Activated naive CD4-positive, alpha-beta T cell treated with anti-CD3 and anti-CD28 coated beads, Interleukin-2, amount 50 U/mL, for 72 hours (primary cell): ENCODE measurements around the gene MAP4K2. TPM values are rescaled to one million over a fixed set of nuclear protein-coding genes. Genes with fewer than 3 reads are reported as not detected.

Experiments
- total RNA-seq, 2 donors: library from RNA; stranded (reverse); gene quantifications; one replicate each; pipeline ENCODE4 v1.2.3, GENCODE V29; 2022

The MAP4K2 gene
- total RNA-seq, 2 donors from 2014 or later, result 67.7 to 83.2 TPM

Other genes starting within 250 kb of the MAP4K2 start
- not detected for gene SLC22A11, start 247.3 kb downstream of the MAP4K2 start, total RNA-seq
- not detected for gene SLC22A12, start 212.0 kb downstream of the MAP4K2 start, total RNA-seq
- 1 to 10 TPM in 1 of 2 donors, under 1 TPM in 1; 0.84 to 1.3 TPM for gene NRXN2, start 80.0 kb downstream of the MAP4K2 start, total RNA-seq
- gene RASGRP2, start 59.1 kb downstream of the MAP4K2 start, total RNA-seq, result 10 to 100 TPM; 12.5 to 12.6 TPM
- 1 to 10 TPM in 1 of 2 donors, under 1 TPM in 1; 0.87 to 2.3 TPM for gene PYGM, start 43.2 kb downstream of the MAP4K2 start, total RNA-seq
- 100 to 1,000 TPM; 323 to 406 TPM for gene SF1, start 24.7 kb downstream of the MAP4K2 start, total RNA-seq
- 10 to 100 TPM in 1 of 2 donors, 1 to 10 TPM in 1; 9.7 to 35.1 TPM for gene MEN1, start 7.3 kb upstream of the MAP4K2 start, total RNA-seq
- under 1 TPM; 0.61 to 0.76 TPM for gene CDC42BPG, start 41.4 kb upstream of the MAP4K2 start, total RNA-seq
- 100 to 1,000 TPM in 1 of 2 donors, 10 to 100 TPM in 1; 93.1 to 123 TPM for gene EHD1, start 75.4 kb upstream of the MAP4K2 start, total RNA-seq
- gene ATG2A, start 114.0 kb upstream of the MAP4K2 start, total RNA-seq, result 10 to 100 TPM; 21.2 to 26.8 TPM
- gene PPP2R5B, start 121.5 kb upstream of the MAP4K2 start, total RNA-seq, result 10 to 100 TPM in 1 of 2 donors, 1 to 10 TPM in 1; 2.8 to 29.9 TPM
- gene GPHA2, start 132.7 kb upstream of the MAP4K2 start, total RNA-seq, result not detected
- under 1 TPM in 1 of 2 donors, not detected in 1; 0.45 TPM for gene MAJIN, start 168.9 kb upstream of the MAP4K2 start, total RNA-seq
- gene BATF2, start 193.8 kb upstream of the MAP4K2 start, total RNA-seq, result not detected
- 10 to 100 TPM; 82.6 to 96.1 TPM for gene ARL2, start 210.9 kb upstream of the MAP4K2 start, total RNA-seq
- gene SNX15, start 224.2 kb upstream of the MAP4K2 start, total RNA-seq, result 10 to 100 TPM; 12.5 to 14.5 TPM
- 10 to 100 TPM in 1 of 2 donors, 1 to 10 TPM in 1; 8.9 to 33.3 TPM for gene SAC3D1, start 238.0 kb upstream of the MAP4K2 start, total RNA-seq